MM.1S (cell line): Measurements from ENCODE around the gene RNU1-4.
"Not testable (repeated sequence)": the region's sequence is repeated elsewhere in the genome, so short reads cannot be mapped to it uniquely, and the experiment has no call there.

Experiments used
- CTCF ChIP-seq: fragments of 300-600 bp; sonication (generic); IDR thresholded peaks from 2 replicates; pipeline ENCODE4 v1.5.1; 2016; ENCODE audit warnings: antibody characterized with exemption, low read length, mixed read lengths
- EZH2 ChIP-seq: fragments of 300-600 bp; sonication (generic); optimal IDR thresholded peaks from 2 replicates; pipeline ENCODE3; 2017; ENCODE audit warnings: low read depth, mild to moderate bottlenecking, antibody characterized with exemption, low read length, mixed read lengths
- EZH2phosphoT487 ChIP-seq: fragments of 300-600 bp; sonication (generic); IDR thresholded peaks from 2 replicates; pipeline ENCODE4 v1.6.1; 2018; ENCODE audit warnings: antibody characterized with exemption, low read length

- TF ChIP-seq CTCF, EZH2phosphoT487, EZH2: not testable (repeated sequence)
These were observed 41.3 kb downstream of the RNU1-4 start for GRCh38 chr1:16781625-16782024.
